CD4-positive, alpha-beta T cell (primary cell): Measurements from ENCODE around the gene ERI3. TPM values are rescaled to one million over a fixed set of nuclear protein-coding genes. Genes with fewer than 3 reads are reported as not detected.

Source experiments
- ATAC-seq: fragments of 200-7000 bp; cut with Tn5 transposase; one replicate; pipeline ENCODE4 v1.10.0; 2022; ENCODE audit warnings: mild to moderate bottlenecking; ENCODE audit not compliant: poor library complexity
- CTCF ChIA-PET: fragments of 350-600 bp; sonication (Branson Sonifier 250); formaldehyde crosslinking; loops from one replicate; lab custom pipeline; 2021; ENCODE audit warnings: antibody characterized with exemption, inconsistent platforms; lab: Charles Lee
- POLR2A ChIA-PET: fragments of 350-600 bp; sonication (Branson Sonifier 250); formaldehyde crosslinking; loops from one replicate; lab custom pipeline; 2021; ENCODE audit warnings: antibody characterized with exemption, inconsistent platforms; lab: Charles Lee
- DNase-seq, 14 experiments: peaks; one replicate each; pipeline ENCODE4 v3.0.0-alpha.2; 2013 to 2020; ENCODE audit warnings: mixed read lengths in 2 of 14
- H3K27ac ChIP-seq, 2 donors: one replicate each; pipeline versions ENCODE4 v1.5.1 to v1.7.0; 2013; ENCODE audit warnings: low read length in 2 of 2, low read depth in 1 of 2, mild to moderate bottlenecking in 1 of 2
- H3K27me3 ChIP-seq, 2 experiments: 1 replicate in 1 of 2; 2 replicates in 1 of 2; pipeline versions ENCODE4 v1.6.1 to v1.7.0; 2013; ENCODE audit warnings: low read length in 2 of 2, control low read depth in 1 of 2, mild to moderate bottlenecking in 1 of 2, moderate library complexity in 1 of 2; ENCODE audit not compliant: insufficient read depth in 2 of 2, control insufficient read depth in 1 of 2
- H3K36me3 ChIP-seq: one replicate; pipeline ENCODE4 v1.6.1; 2013; ENCODE audit warnings: low read length, control low read depth; ENCODE audit not compliant: insufficient read depth
- H3K4me1 ChIP-seq: one replicate; pipeline ENCODE4 v1.6.1; 2013; ENCODE audit warnings: low read length, control low read depth; ENCODE audit not compliant: insufficient read depth
- H3K4me3 ChIP-seq: one replicate; pipeline ENCODE4 v1.5.1; 2013; ENCODE audit warnings: mild to moderate bottlenecking, low read length, moderate library complexity
- H3K9me3 ChIP-seq, 2 experiments: 1 replicate in 1 of 2; 2 replicates in 1 of 2; pipeline versions ENCODE4 v1.6.1 to v1.7.0; 2013; ENCODE audit warnings: low read length in 2 of 2, mild to moderate bottlenecking in 2 of 2, control low read depth in 1 of 2, moderate library complexity in 1 of 2; ENCODE audit not compliant: control insufficient read depth in 1 of 2, insufficient read depth in 1 of 2
- H3K27ac Mint-ChIP-seq: one replicate; pipeline ENCODE4 v1.8.0; 2020; ENCODE audit warnings: mixed read lengths
- H3K27me3 Mint-ChIP-seq: one replicate; pipeline ENCODE4 v1.8.0; 2021; ENCODE audit warnings: mixed read lengths
- H3K36me3 Mint-ChIP-seq: one replicate; pipeline ENCODE4 v1.8.0; 2021; ENCODE audit warnings: low read depth, mixed read lengths
- H3K4me1 Mint-ChIP-seq: one replicate; pipeline ENCODE4 v1.8.0; 2021; ENCODE audit warnings: low read depth, mixed read lengths
- H3K4me3 Mint-ChIP-seq: one replicate; pipeline ENCODE4 v1.8.0; 2020; ENCODE audit warnings: mild to moderate bottlenecking, mixed read lengths
- H3K9me3 Mint-ChIP-seq: one replicate; pipeline ENCODE4 v1.8.0; 2020; ENCODE audit warnings: mixed read lengths
- CTCF ChIP-seq: fragments of 200-600 bp; IDR thresholded peaks from one replicate; pipeline ENCODE4 v1.8.0; 2022; ENCODE audit warnings: antibody characterized with exemption, mild to moderate bottlenecking
- intact Hi-C, 2 experiments: fragments of 100-400 bp; cut with DNase I in 1 of 2; cut with micrococcal nuclease in 1 of 2; formaldehyde crosslinking; loops; one replicate each; pipeline versions ENCODE4 v1.15.1 to v1.9.0; 2023 to 2025; cut with DNase I, micrococcal nuclease
- total RNA-seq, 174 experiments: library from RNA in 2 of 174; stranded (reverse) in 2 of 174; gene quantifications; one replicate each; pipeline ENCODE4 v1.2.3 and lab custom pipeline; 2021 to 2026

The ERI3 gene
- total RNA-seq, 2 experiments from 2014 or later: 19.7 to 20.7 TPM

DNA sequence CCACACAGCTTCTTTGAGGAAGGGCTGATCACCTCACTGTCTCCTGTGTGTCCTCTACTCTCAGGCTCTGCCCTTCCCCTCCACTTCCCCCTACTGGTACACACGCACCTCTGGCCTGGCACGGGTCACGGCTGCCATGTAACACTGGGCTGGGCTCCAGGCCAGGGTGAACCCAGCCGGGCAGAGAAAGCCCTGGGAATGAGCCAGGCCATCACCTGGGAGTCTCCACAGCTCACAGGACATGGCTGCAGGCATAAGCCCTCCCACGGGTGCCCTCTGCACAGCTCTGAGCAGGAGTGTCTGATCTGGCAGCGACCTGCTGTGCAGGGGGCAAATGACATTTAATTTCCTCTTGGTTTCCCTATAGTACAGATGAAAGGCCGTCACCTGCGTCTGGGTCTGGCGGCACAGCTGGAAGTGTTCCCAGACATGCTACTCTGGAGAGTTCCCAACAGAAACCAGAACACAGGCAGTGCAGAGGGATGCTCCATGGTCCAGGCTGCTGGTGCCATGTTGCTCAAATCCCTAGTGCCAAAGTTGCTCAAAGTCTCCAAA, 61.2 kb downstream of the ERI3 start:
- CTCF ChIA-PET: no interaction called here
- intact Hi-C loops: no loop called here
- Histone ChIP-seq H3K4me1 (no peaks in the 10 kb centered on the region), H3K27me3 (no peaks in the 10 kb centered on the region), H3K36me3 (peaks cover 40% of the 10 kb centered on the region), H3K9me3 (no peaks in the 10 kb centered on the region), H3K4me3 (no peak overlapping the region), H3K27ac (no peak overlapping the region)
- Mint-ChIP-seq H3K9me3 (no peaks in the 10 kb centered on the region), H3K4me3 (no peak overlapping the region), H3K36me3 (peaks cover 83% of the 10 kb centered on the region), H3K4me1 (no peaks in the 10 kb centered on the region), H3K27ac (no peak overlapping the region), H3K27me3 (no peaks in the 10 kb centered on the region)
- ATAC-seq: no peak
- TF ChIP-seq CTCF: no peak
- POLR2A ChIA-PET: interaction anchor here (1.4 kb wide), 1 partner anchor 12 kb away, joined by 7 read pairs; no protein-coding TSS in a partner anchor
- no peak for DNase-seq

DNA sequence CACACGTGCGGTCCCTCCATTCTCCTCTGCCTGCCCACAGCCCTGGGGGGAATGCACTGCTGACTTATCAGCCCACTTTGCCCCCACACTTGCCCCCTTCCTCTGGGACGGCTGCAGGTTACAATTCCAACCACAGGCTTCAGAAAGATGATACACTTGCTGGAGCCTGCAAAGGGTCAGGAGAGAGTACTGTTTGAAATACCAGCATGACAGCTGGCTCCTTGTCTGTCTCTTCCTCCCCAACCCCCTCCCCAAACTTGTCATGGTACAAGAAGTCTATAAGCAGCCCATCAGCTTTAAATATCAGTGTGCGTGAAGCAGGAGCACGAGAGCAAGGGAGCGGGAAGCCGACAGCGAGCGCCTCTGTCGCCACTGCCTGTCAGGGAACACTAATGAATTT, 62.4 kb downstream of the ERI3 start:
- Mint-ChIP-seq H3K4me3 (no peak overlapping the region), H3K9me3 (no peaks in the 10 kb centered on the region), H3K27ac (no peak overlapping the region), H3K36me3 (peaks cover 82% of the 10 kb centered on the region), H3K27me3 (no peaks in the 10 kb centered on the region), H3K4me1 (no peaks in the 10 kb centered on the region)
- no peak for ATAC-seq
- H3K27ac ChIP-seq: no peak overlapping the region
- POLR2A ChIA-PET: no interaction called here
- intact Hi-C loops: no loop called here
- no peaks in the 10 kb centered on the region for H3K9me3 ChIP-seq
- H3K4me3 ChIP-seq: no peak overlapping the region
- no peaks in the 10 kb centered on the region for H3K27me3 ChIP-seq
- H3K4me1 ChIP-seq: no peaks in the 10 kb centered on the region
- CTCF ChIA-PET: no interaction called here
- no peak for TF ChIP-seq CTCF
- no peak for DNase-seq
- H3K36me3 ChIP-seq: peaks cover 49% of the 10 kb centered on the region

DNA sequence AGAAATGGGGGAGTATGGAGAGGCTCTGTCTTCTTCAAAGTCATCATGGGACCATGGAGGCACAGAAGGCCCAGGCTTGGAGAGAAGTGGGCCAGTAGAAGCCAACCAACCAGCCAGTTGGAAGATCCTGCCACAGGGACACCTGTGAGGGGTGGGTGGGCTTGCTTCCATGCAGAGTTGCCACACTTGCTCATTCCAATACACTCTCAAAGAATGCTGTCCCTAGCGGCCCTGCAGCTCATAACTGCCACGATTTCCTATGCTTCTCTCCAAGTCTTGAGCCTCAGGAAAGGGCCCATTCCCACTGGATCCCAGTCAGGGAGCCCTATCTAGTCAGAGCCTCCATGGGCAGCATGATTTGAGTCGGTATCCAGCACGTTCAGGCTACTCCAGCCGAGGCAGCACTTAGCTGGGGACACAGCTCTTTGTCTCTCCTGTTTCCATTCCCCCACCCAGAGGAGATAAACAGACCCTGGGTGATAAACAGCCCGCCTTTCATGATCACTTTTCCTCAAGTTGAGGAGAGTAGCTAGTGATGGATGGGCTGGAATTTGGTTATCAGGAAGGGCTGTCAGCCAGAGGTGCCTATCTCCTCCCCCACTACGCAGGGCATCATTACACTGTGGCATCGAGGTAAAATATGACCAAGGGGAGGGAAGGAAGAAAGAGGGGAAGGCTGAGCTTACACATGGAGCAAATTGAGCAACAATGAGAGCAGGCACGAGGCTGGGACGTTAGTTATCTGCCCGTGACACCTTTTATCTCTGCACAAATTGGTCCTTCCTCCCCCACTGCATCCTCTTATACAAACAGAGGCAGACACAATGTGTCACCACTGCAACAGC, 64.6 kb downstream of the ERI3 start:
- Mint-ChIP-seq H3K27ac (no peak overlapping the region), H3K27me3 (no peaks in the 10 kb centered on the region), H3K9me3 (no peaks in the 10 kb centered on the region), H3K4me3 (no peak overlapping the region), H3K36me3 (peaks cover 78% of the 10 kb centered on the region), H3K4me1 (no peaks in the 10 kb centered on the region)
- Histone ChIP-seq H3K27ac (no peak overlapping the region), H3K4me3 (no peak overlapping the region), H3K27me3 (no peaks in the 10 kb centered on the region), H3K9me3 (no peaks in the 10 kb centered on the region), H3K36me3 (peaks cover 42% of the 10 kb centered on the region), H3K4me1 (no peaks in the 10 kb centered on the region)
- no peak for TF ChIP-seq CTCF
- CTCF ChIA-PET: interaction anchor here (0.7 kb wide), 1 partner anchor 18 kb away, joined by 3 read pairs; no protein-coding TSS in a partner anchor
- ATAC-seq: no peak
- intact Hi-C loops: no loop called here
- DNase-seq: no peak
- POLR2A ChIA-PET: no interaction called here
